Right lobe of liver (tissue), 6 donors: ENCODE results near the gene ACVR1. TPM values are rescaled to one million over a fixed set of nuclear protein-coding genes. Genes with fewer than 3 reads are reported as not detected.

ENCODE experiments used
- ATAC-seq, 4 donors: fragments of 200-7000 bp; cut with Tn5 transposase; one replicate each; pipeline ENCODE4 v1.9.1; 2020; ENCODE audit warnings: mild to moderate bottlenecking in 4 of 4, moderate library complexity in 4 of 4
- DNase-seq, 3 donors: peaks; one replicate each; pipeline ENCODE4 v3.0.0-alpha.2; 2020
- H3K27ac ChIP-seq, 3 donors: fragments of 200-600 bp; one replicate each; pipeline ENCODE4 v1.8.0; 2022
- H3K27me3 ChIP-seq, 2 donors: fragments of 200-600 bp; one replicate each; pipeline ENCODE4 v1.8.0; 2022
- H3K36me3 ChIP-seq, 4 donors: fragments of 200-600 bp; sonication (generic) in 1 of 4; one replicate each; pipeline versions ENCODE4 v1.5.1 to v1.8.0; 2017 to 2022; ENCODE audit warnings: control low read depth in 1 of 4
- H3K4me1 ChIP-seq, 4 donors: fragments of 200-600 bp; sonication (generic) in 1 of 4; one replicate each; pipeline versions ENCODE4 v1.5.1 to v1.8.0; 2017 to 2022; ENCODE audit warnings: control low read depth in 1 of 4
- H3K4me3 ChIP-seq, 3 donors: fragments of 200-600 bp; one replicate each; pipeline ENCODE4 v1.8.0; 2022
- H3K9me3 ChIP-seq, 4 donors: fragments of 200-600 bp; sonication (generic) in 1 of 4; one replicate each; pipeline versions ENCODE4 v1.5.1 to v1.8.0; 2017 to 2022; ENCODE audit warnings: control low read depth in 1 of 4
- POLR2A ChIP-seq: fragments of 450-650 bp; IDR thresholded peaks from one replicate; pipeline ENCODE4 v1.6.1; 2017; ENCODE audit warnings: antibody characterized with exemption, mild to moderate bottlenecking
- WGBS: methylation state at CpG from one replicate; pipeline ENCODE4 v1.1.6; 2018; ENCODE audit warnings: low coverage, low lambda C conversion rate; ENCODE audit not compliant: insufficient coverage; ENCODE audit errors: missing lambda C conversion rate; 5-methylcytosine and 5-hydroxymethylcytosine counted together
- intact Hi-C, 2 donors: fragments of 100-400 bp; cut with DNase I; formaldehyde crosslinking; loops; one replicate each; pipeline versions ENCODE4 v1.11.2 to v1.14.1; 2022
- total RNA-seq, 6 experiments: library from RNA; depleted of rRNA in 2 of 6; stranded (reverse); fragments of >200 nt in 2 of 6; fragmentation: NEBNext Ultra II Directional in 3 of 6; extraction: Animal tissue kit (Norgen Biotek cat#: 25700) in 3 of 6; gene quantifications; one replicate each; pipeline versions ENCODE4 v1.1.0 to v1.2.4, GENCODE V29; 2016 to 2023
- TF ChIP-seq, protein P1 (sequence below), 4 donors: fragments of 200-600 bp in 3 of 4; fragments of 450-650 bp in 1 of 4; IDR thresholded peaks; one replicate each; pipeline versions ENCODE4 v1.5.1 to v1.8.0; 2016 to 2022; ENCODE audit warnings: antibody characterized with exemption in 4 of 4, mild to moderate bottlenecking in 2 of 4
- donor health status: DM: no; HTN: yes; CAD: no.
- donor health status: DM: no; HTN: no; CAD: no.
- donor health status: DM: no; HTN: no; CAD: no.
- donor health status: DM: no; HTN: yes; CAD: no.
- donor health status: DM: no; HTN: yes; CAD: no.

Gene ACVR1
- total RNA-seq, 6 experiments from 2014 or later, result 10.9 to 25.1 (median 14.6) TPM

DNA sequence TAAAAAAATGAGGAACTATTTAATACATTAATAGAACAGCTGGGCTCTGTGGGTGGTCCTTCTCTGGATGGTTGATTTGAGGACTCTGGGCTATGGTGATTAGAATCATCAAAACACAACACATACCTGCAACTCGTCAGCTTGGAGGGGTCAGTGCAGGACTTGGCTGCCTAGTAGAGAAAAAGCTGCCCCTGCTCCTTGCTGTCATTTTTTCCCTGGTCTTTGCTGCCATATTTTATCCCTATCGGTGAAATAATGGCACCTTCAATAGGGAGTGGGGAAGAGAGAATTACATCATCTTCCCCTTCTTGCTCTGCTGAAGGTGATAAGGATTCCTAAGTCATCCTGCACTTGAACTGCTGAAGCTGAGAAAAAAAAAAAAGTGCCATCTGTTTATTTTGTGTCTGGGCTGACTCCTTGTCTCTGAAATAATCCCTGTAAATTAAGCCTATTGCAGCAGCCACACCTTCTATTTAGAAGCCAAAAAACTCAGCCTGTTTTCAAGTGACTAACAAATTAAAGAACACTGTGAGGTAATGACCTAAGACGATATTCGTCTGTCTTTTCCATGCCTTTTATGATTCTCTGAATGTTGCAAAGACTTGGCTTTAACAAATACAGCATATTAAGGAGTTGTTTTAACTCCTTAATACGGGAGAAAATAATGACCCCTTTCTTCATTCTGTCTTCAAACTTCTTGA is 89.3 kb downstream of the ACVR1 start:
- WGBS, result 74% methylated on average over 5 of the region's 5 CpGs
- intact Hi-C loops, result loop anchor here in 1 of 2 donors (10.0 kb wide), 1 partner anchor 218 kb away; no protein-coding TSS in a partner anchor
- no peak for ATAC-seq
- H3K27ac ChIP-seq, result no peak overlapping the region
- H3K4me1 ChIP-seq, result peaks cover 0 to 70% (median 32%) of the 10 kb centered on the region in 4 donors
- no peaks in the 10 kb centered on the region for H3K9me3 ChIP-seq
- DNase-seq, result no peak
- H3K36me3 ChIP-seq, result no peaks in the 10 kb centered on the region
- no peak overlapping the region for H3K4me3 ChIP-seq
- no peaks in the 10 kb centered on the region for H3K27me3 ChIP-seq
- no peak for TF ChIP-seq POLR2A
- TF ChIP-seq, protein P1, sequence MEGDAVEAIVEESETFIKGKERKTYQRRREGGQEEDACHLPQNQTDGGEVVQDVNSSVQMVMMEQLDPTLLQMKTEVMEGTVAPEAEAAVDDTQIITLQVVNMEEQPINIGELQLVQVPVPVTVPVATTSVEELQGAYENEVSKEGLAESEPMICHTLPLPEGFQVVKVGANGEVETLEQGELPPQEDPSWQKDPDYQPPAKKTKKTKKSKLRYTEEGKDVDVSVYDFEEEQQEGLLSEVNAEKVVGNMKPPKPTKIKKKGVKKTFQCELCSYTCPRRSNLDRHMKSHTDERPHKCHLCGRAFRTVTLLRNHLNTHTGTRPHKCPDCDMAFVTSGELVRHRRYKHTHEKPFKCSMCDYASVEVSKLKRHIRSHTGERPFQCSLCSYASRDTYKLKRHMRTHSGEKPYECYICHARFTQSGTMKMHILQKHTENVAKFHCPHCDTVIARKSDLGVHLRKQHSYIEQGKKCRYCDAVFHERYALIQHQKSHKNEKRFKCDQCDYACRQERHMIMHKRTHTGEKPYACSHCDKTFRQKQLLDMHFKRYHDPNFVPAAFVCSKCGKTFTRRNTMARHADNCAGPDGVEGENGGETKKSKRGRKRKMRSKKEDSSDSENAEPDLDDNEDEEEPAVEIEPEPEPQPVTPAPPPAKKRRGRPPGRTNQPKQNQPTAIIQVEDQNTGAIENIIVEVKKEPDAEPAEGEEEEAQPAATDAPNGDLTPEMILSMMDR (IDR thresholded peaks at IDR 0.05), result no peak

DNA sequence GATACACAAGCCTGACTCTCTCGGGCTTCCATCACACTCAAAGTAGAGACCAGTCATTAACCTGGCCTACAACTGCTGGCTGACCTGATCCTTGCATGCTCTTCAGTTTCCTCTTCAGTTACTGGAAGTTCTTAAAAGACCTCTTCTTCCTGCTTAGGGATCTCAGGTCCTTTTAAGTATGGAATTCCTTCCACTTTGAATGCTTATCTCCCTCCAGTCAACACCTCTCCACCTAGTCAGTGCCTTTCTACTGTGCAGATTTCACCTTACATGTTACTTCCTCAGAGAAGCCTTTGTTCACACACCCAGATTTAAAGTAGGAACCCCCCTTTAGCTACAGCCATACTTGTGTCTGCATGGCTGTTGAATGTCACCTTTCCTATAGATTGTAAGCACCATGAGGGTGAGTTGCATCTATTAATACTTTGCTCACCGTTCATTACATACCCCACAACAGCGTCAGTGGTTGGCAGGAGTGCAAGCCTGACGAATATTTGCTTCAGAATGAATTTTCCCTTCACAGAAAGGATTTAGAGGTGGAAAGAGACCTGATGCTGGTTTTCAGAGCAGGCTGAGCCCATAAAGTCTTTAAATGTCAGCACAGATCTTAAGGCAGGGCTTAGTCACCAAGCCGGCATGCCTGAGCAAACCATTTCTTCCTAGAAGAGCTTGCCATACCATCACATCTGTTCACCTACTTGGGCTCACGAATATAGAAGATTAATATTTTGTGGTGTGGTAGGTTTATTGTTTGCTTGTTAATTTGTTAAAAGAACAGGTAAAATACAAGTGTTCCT is 90.1 kb downstream of the ACVR1 start:
- Histone ChIP-seq H3K4me1 (peaks cover 0 to 75% (median 36%) of the 10 kb centered on the region in 4 donors), H3K36me3 (no peaks in the 10 kb centered on the region), H3K9me3 (no peaks in the 10 kb centered on the region), H3K27me3 (no peaks in the 10 kb centered on the region), H3K27ac (peak overlapping the region in 1 of 3 donors; percentile 87), H3K4me3 (no peak overlapping the region)
- DNase-seq (no peak), ATAC-seq (no peak)
- WGBS, result 85% methylated on average over 4 of the region's 6 CpGs
- TF ChIP-seq, protein P1 (IDR thresholded peaks at IDR 0.05), result no peak
- TF ChIP-seq POLR2A, result no peak
- intact Hi-C loops, result loop anchor here in 1 of 2 donors (10.0 kb wide), 1 partner anchor 219 kb away; no protein-coding TSS in a partner anchor

DNA sequence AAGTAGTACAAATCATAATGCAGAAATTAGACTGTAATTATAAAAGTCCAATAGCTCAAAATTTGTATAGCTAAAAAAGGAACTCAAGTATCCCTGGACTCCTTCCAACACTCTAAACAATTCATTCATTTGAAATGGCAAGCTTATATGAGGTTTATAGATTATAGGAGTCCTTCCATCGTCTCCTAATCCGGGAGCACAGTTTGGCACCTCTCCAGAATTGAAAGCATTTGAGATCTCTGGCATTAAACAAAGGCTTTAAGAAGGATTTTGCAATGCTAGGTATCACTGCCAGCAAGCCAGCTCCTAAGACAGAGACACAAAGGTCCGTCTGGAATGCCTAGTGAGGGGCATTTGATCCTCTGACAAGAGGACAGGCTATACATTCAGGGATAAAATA is 90.9 kb downstream of the ACVR1 start:
- H3K36me3 ChIP-seq, result peaks cover 0 to 4% (median 0%) of the 10 kb centered on the region in 4 donors
- peak in 3 of 4 donors; percentile 6 to 35 (median 6) for ATAC-seq
- no peaks in the 10 kb centered on the region for H3K27me3 ChIP-seq
- H3K4me1 ChIP-seq, result peaks cover 0 to 69% (median 31%) of the 10 kb centered on the region in 4 donors
- intact Hi-C loops, result loop anchor here in 1 of 2 donors (10.0 kb wide), 1 partner anchor 220 kb away; no protein-coding TSS in a partner anchor
- peak overlapping the region; percentile 78 to 87 (median 82) for H3K27ac ChIP-seq
- peak in 1 of 3 donors; percentile 50 for DNase-seq
- TF ChIP-seq POLR2A, result no peak
- TF ChIP-seq, protein P1 (IDR thresholded peaks at IDR 0.05), result no peak
- H3K4me3 ChIP-seq, result no peak overlapping the region
- no peaks in the 10 kb centered on the region for H3K9me3 ChIP-seq
- WGBS, result 9% methylated on average over 3 of the region's 3 CpGs

DNA sequence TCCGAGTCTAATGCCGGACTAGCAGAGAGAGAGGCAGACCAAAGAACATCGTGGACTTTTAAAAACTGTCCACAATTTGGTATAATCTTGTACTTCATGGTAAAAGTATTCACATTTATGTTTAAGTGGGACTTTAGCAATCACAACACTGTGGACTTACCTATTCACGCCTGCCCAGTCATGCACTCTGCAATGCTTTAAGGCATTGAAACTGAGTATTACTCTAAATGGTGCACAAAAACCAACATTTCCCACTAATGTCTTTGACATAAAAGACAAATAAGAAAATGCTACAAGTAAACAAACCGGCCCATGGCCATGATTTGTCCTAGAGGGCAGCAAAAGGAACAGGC is 91.3 kb downstream of the ACVR1 start:
- intact Hi-C loops, result loop anchor here in 1 of 2 donors (10.0 kb wide), 1 partner anchor 220 kb away; no protein-coding TSS in a partner anchor
- peak overlapping the region in 2 of 3 donors; percentile 17 to 24 for H3K4me3 ChIP-seq
- H3K9me3 ChIP-seq, result no peaks in the 10 kb centered on the region
- ATAC-seq, result peak; percentile 4 to 8 (median 6)
- TF ChIP-seq, protein P1 (IDR thresholded peaks at IDR 0.05), result no peak
- no peak for TF ChIP-seq POLR2A
- no peak for DNase-seq
- WGBS, result 43% methylated on average over 5 of the region's 5 CpGs
- H3K36me3 ChIP-seq, result peaks cover 0 to 8% (median 0%) of the 10 kb centered on the region in 4 donors
- peaks cover 0 to 65% (median 29%) of the 10 kb centered on the region in 4 donors for H3K4me1 ChIP-seq
- peak overlapping the region; percentile 78 to 87 (median 82) for H3K27ac ChIP-seq
- no peaks in the 10 kb centered on the region for H3K27me3 ChIP-seq
